ENCODE data around the gene RASSF3.

Gene RASSF3

DNA sequence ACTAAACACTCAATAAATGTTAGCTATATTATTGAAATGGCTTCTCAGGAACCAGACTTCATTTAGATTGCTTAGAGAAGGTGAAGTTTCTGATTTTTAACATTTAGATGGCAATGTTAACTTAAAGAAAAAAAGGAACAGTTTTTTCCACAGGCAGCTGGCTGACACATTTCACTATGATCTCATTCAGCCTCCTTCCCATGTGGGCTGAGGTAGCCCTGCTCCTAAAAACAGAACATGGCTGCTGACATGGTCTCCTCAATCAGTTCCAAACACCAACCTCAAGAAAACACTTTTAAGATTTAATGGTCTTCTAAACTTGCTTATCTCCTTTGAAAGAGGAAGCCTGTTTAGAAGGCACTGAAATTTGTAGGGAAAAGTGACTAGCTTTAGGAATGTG is 125.1 kb downstream of the RASSF3 start:
- in situ Hi-C loops (cut with HindIII; ENCODE audit: low sequenced_read_pairs): no loop called here
- no peak overlapping the region for H3K4me3 ChIP-seq (ENCODE audit: low read depth, low read length)
- TF ChIP-seq, protein P1, sequence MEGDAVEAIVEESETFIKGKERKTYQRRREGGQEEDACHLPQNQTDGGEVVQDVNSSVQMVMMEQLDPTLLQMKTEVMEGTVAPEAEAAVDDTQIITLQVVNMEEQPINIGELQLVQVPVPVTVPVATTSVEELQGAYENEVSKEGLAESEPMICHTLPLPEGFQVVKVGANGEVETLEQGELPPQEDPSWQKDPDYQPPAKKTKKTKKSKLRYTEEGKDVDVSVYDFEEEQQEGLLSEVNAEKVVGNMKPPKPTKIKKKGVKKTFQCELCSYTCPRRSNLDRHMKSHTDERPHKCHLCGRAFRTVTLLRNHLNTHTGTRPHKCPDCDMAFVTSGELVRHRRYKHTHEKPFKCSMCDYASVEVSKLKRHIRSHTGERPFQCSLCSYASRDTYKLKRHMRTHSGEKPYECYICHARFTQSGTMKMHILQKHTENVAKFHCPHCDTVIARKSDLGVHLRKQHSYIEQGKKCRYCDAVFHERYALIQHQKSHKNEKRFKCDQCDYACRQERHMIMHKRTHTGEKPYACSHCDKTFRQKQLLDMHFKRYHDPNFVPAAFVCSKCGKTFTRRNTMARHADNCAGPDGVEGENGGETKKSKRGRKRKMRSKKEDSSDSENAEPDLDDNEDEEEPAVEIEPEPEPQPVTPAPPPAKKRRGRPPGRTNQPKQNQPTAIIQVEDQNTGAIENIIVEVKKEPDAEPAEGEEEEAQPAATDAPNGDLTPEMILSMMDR (IDR thresholded peaks at IDR 0.05; ENCODE audit: low read depth, low read length, missing control alignments): no peak
- no peak for DNase-seq (ENCODE audit: low read depth)

DNA sequence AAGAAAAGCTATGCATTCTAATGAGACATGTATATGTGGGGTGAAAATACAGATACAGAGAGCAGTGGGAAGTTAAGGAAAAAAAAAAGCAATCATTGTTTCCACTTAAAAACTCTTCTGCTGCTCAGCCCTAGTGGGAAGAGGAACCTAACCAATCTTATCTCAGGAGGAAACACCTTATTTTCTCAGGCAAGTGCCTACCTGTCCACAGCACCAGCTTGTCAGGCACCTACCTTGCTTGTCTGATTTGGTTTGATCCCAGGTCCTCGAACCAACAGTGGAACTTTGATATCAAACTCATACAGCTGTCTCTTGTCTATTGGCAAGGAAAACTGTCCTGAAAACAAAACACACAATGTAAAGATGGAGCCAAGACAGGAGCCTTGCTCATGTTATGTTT is 126.5 kb downstream of the RASSF3 start:
- in situ Hi-C loops (cut with HindIII; ENCODE audit: low sequenced_read_pairs): no loop called here
- no peak for DNase-seq (ENCODE audit: low read depth)
- TF ChIP-seq, protein P1 (IDR thresholded peaks at IDR 0.05; ENCODE audit: low read depth, low read length, missing control alignments): no peak

DNA sequence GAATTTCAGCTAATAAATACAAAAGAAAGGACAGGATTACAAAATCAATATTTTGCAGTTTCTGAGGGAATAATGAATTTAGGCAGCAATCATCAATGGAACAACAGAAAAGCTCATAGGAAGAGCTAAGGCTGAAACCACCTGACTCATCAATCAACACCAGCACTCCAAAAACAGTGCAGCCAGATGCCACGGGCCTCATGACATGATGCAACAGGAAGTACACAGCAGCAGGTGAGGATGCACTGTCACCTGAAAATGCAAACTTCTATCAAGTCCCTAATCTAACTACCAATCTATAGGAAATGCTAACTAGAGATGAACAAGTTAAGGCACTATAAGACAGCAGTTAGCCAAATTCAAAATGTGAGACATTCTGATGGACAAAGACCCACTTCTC is 127.2 kb downstream of the RASSF3 start:
- TF ChIP-seq, protein P1 (IDR thresholded peaks at IDR 0.05; ENCODE audit: low read depth, low read length, missing control alignments): no peak
- in situ Hi-C loops (cut with HindIII; ENCODE audit: low sequenced_read_pairs): no loop called here
- H3K4me3 ChIP-seq (ENCODE audit: low read depth, low read length): no peak overlapping the region
- no peak for DNase-seq (ENCODE audit: low read depth)

More for the DNA sequence above, 126.5 kb downstream of the RASSF3 start:
- no peak overlapping the region for H3K4me3 ChIP-seq (ENCODE audit: low read depth, low read length)

DNA sequence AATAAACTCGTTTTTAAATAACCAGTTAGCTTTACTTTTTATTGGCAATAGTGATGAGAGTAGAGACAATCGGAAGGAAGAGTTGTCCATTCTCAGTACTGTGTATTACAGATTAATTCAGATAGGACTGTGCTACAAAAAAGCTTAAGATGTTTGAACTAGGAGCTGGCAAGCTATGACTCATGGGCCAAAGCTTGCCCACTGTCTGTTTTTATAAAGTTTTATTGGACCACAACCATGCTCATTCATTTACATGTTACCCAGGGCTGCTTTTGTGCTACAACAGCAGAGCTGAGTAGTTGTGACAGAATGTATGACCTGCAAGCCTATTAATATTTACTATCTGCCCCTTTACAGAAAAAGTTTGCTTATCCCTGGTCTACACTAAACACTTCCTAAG is 129.5 kb downstream of the RASSF3 start:
- in situ Hi-C loops (cut with HindIII; ENCODE audit: low sequenced_read_pairs): no loop called here
- TF ChIP-seq, protein P1 (IDR thresholded peaks at IDR 0.05; ENCODE audit: low read depth, low read length, missing control alignments): no peak
- DNase-seq (ENCODE audit: low read depth): no peak
- no peak overlapping the region for H3K4me3 ChIP-seq (ENCODE audit: low read depth, low read length)

DNA sequence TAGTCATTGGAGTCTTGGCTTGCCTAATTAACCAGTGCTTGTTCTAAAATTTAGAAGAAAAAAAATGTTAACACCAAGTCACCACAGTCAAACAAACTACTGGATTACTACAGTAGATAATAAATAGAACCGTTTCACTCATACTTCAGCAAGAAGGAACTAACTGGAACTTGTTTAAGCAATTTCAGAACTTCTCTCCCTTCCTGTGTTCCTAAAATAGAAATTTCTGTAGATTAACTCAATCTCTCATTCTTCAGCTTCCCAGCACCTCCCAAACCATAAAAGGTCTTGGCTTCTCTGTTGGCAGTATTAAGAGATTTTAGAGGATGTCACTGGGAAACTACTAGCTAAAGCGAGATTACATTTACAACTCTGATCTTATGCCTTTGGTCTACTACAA is 130.4 kb downstream of the RASSF3 start:
- no peak for DNase-seq (ENCODE audit: low read depth)
- in situ Hi-C loops (cut with HindIII; ENCODE audit: low sequenced_read_pairs): no loop called here
- TF ChIP-seq, protein P1 (IDR thresholded peaks at IDR 0.05; ENCODE audit: low read depth, low read length, missing control alignments): no peak
- no peak overlapping the region for H3K4me3 ChIP-seq (ENCODE audit: low read depth, low read length)

DNA sequence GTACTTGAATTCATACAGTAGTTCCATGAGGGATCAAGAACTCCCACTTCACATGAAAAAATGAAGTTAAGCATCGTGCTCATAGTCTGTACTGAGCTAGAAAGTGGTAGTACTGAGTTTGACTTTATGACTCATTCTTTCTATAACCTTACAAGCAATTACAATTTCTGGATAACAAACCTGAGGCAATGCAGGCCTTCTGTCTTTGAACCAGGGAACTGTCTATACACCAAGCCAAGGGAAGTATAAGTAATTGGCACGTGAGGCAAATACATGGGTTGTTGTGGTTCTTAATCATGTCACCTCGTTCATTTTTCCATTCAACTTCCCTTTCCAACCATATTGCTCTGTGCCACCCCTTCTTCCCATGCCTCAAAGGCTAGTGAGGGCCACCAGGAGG is 132.1 kb downstream of the RASSF3 start:
- H3K4me3 ChIP-seq (ENCODE audit: low read depth, low read length): no peak overlapping the region
- in situ Hi-C loops (cut with HindIII; ENCODE audit: low sequenced_read_pairs): no loop called here
- TF ChIP-seq, protein P1 (IDR thresholded peaks at IDR 0.05; ENCODE audit: low read depth, low read length, missing control alignments): no peak
- DNase-seq (ENCODE audit: low read depth): no peak

DNA sequence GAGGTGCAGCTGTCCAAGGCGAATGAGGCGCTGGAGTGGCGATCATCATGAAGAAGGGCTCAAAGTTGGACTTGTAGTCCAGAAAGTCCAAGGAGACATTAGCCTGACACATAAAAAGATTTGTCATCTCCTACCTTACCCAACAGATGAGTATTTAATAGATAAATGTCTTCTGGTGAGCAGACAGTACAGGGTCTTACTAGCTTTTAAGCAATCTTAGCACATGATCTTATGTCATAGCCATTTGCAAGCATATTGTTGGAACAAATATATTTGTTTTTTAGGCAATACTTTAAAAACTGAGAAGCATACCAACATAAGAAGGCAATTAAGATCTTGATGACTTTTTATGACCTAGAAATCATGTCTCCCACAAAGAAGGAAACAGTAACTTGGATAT is 132.9 kb downstream of the RASSF3 start:
- TF ChIP-seq, protein P1 (IDR thresholded peaks at IDR 0.05; ENCODE audit: low read depth, low read length, missing control alignments): no peak
- in situ Hi-C loops (cut with HindIII; ENCODE audit: low sequenced_read_pairs): no loop called here
- DNase-seq (ENCODE audit: low read depth): no peak

More for the DNA sequence above, 132.9 kb downstream of the RASSF3 start:
- no peak overlapping the region for H3K4me3 ChIP-seq (ENCODE audit: low read depth, low read length)
